NCI-H2196 treated with DMSO at 0.1 percent for 48 hours (cell line): ENCODE measurements around the gene ADAMTS14.
"Not testable (repeated sequence)": the region's sequence is repeated elsewhere in the genome, so short reads cannot be mapped to it uniquely, and the experiment has no call there.

Source experiments
- DNase-seq: peaks from one replicate; lab custom pipeline; 2025; ENCODE audit not compliant: unreplicated experiment; lab: John Stamatoyannopoulos, UW

The ADAMTS14 gene

GRCh38 chr10:70749756-70750155 lies 77.5 kb downstream of the ADAMTS14 start:
- no peak for DNase-seq

- no peak for DNase-seq
These were observed 77.9 kb downstream of the ADAMTS14 start for GRCh38 chr10:70750156-70750703.

GRCh38 chr10:70751356-70751755 lies 79.0 kb downstream of the ADAMTS14 start:
- no peak for DNase-seq

- no peak for DNase-seq
These were observed 79.7 kb downstream of the ADAMTS14 start for GRCh38 chr10:70751991-70752390.

GRCh38 chr10:70752571-70752970 lies 80.3 kb downstream of the ADAMTS14 start:
- DNase-seq, result no peak

GRCh38 chr10:70753026-70753663 lies 80.8 kb downstream of the ADAMTS14 start:
- no peak for DNase-seq

- no peak for DNase-seq
These were observed 81.7 kb downstream of the ADAMTS14 start for GRCh38 chr10:70753841-70754621.

GRCh38 chr10:70756700-70757360 lies 84.5 kb downstream of the ADAMTS14 start:
- DNase-seq, result no peak

GRCh38 chr10:70757856-70758255 lies 85.5 kb downstream of the ADAMTS14 start:
- no peak for DNase-seq

GRCh38 chr10:70758757-70759514 lies 86.6 kb downstream of the ADAMTS14 start:
- DNase-seq, result peak; percentile 38

GRCh38 chr10:70759781-70760180 lies 87.5 kb downstream of the ADAMTS14 start:
- no peak for DNase-seq

- no peak for DNase-seq
These were observed 88.0 kb downstream of the ADAMTS14 start for GRCh38 chr10:70760271-70760787.

- no peak for DNase-seq
These were observed 88.8 kb downstream of the ADAMTS14 start for GRCh38 chr10:70761031-70761601.

GRCh38 chr10:70761727-70762350 lies 89.5 kb downstream of the ADAMTS14 start:
- no peak for DNase-seq

GRCh38 chr10:70762441-70763175 lies 90.3 kb downstream of the ADAMTS14 start:
- DNase-seq, result no peak

GRCh38 chr10:70763567-70763966 lies 91.3 kb downstream of the ADAMTS14 start:
- DNase-seq, result no peak

- DNase-seq, result no peak
These were observed 93.7 kb downstream of the ADAMTS14 start for GRCh38 chr10:70765794-70766594.

GRCh38 chr10:70768026-70768685 lies 95.8 kb downstream of the ADAMTS14 start:
- not testable (repeated sequence) for DNase-seq
